HEK293 (cell line): Measurements from ENCODE around the gene GNB3.

ENCODE experiments used
- CTCF ChIA-PET: fragments of 350-600 bp; formaldehyde crosslinking; extraction: SDS; loops from one replicate; lab custom pipeline; 2021; ENCODE audit warnings: antibody characterized with exemption; lab: Yijun Ruan, JAX
- POLR2A ChIA-PET: fragments of 300-600 bp; formaldehyde crosslinking; extraction: SDS; loops from one replicate; lab custom pipeline; 2020; ENCODE audit warnings: antibody characterized with exemption, inconsistent platforms; lab: Yijun Ruan, JAX
- H3K27ac ChIP-seq: fragments of 200-500 bp; sonication (Bioruptor generic); 2 replicates; pipeline ENCODE4 v1.5.1; 2014; ENCODE audit warnings: low read depth, low read length, control low read depth, inconsistent platforms; ENCODE audit errors: extremely low read depth
- H3K36me3 ChIP-seq, 2 experiments: fragments of 200-500 bp in 1 of 2; sonication (Bioruptor generic) in 1 of 2; 1 replicate in 1 of 2; 2 replicates in 1 of 2; pipeline ENCODE4 v1.5.1; 2014 to 2017; ENCODE audit warnings: inconsistent platforms in 2 of 2, low read length in 2 of 2; ENCODE audit not compliant: control insufficient read depth in 2 of 2, insufficient read depth in 1 of 2
- H3K4me1 ChIP-seq: fragments of 200-500 bp; sonication (Bioruptor generic); 2 replicates; pipeline ENCODE4 v1.5.1; 2014; ENCODE audit warnings: mild to moderate bottlenecking, low read length, inconsistent platforms; ENCODE audit not compliant: control insufficient read depth, insufficient read depth
- H3K4me3 ChIP-seq: 2 replicates; pipeline ENCODE4 v1.5.1; 2011; ENCODE audit warnings: low read depth, mild to moderate bottlenecking, control low read depth, low read length, moderate library complexity
- H3K9me3 ChIP-seq: fragments of 200-500 bp; sonication (Bioruptor generic); 2 replicates; pipeline ENCODE4 v1.5.1; 2014; ENCODE audit warnings: low read depth, low read length, inconsistent platforms; ENCODE audit not compliant: control insufficient read depth, insufficient read depth
- EGR2 ChIP-seq: fragments of 450-650 bp; formaldehyde crosslinking; IDR thresholded peaks from 2 replicates; pipeline ENCODE4 v1.5.1; 2016; ENCODE audit warnings: low read depth, missing biosample characterization, missing genetic modification characterization
- YY2 ChIP-seq: fragments of 450-650 bp; formaldehyde crosslinking; IDR thresholded peaks from 2 replicates; pipeline ENCODE4 v1.5.1; 2016; ENCODE audit warnings: missing biosample characterization, missing genetic modification characterization
- ZBTB48 ChIP-seq: fragments of 450-650 bp; formaldehyde crosslinking; IDR thresholded peaks from 2 replicates; pipeline ENCODE4 v1.5.1; 2016; ENCODE audit warnings: missing biosample characterization, missing genetic modification characterization
- ZFHX2 ChIP-seq: fragments of 450-650 bp; formaldehyde crosslinking; conservative IDR thresholded peaks from 2 replicates; pipeline ENCODE4 v1.5.1; 2016; ENCODE audit warnings: missing biosample characterization, missing genetic modification characterization
- ZNF114 ChIP-seq: fragments of 450-650 bp; formaldehyde crosslinking; IDR thresholded peaks from 2 replicates; pipeline ENCODE4 v1.5.0; 2017; ENCODE audit warnings: missing biosample characterization, missing genetic modification characterization
- ZNF157 ChIP-seq: fragments of 450-650 bp; formaldehyde crosslinking; IDR thresholded peaks from 2 replicates; pipeline ENCODE4 v1.5.1; 2016; ENCODE audit warnings: missing biosample characterization, missing genetic modification characterization
- ZNF169 ChIP-seq: fragments of 450-650 bp; formaldehyde crosslinking; IDR thresholded peaks from 2 replicates; pipeline ENCODE4 v1.5.1; 2016; ENCODE audit warnings: missing biosample characterization, missing genetic modification characterization
- ZNF24 ChIP-seq: fragments of 450-650 bp; formaldehyde crosslinking; IDR thresholded peaks from 2 replicates; pipeline ENCODE4 v1.5.1; 2016; ENCODE audit warnings: missing biosample characterization, missing genetic modification characterization
- ZNF311 ChIP-seq: fragments of 450-650 bp; formaldehyde crosslinking; IDR thresholded peaks from 2 replicates; pipeline ENCODE4 v1.5.1; 2017; ENCODE audit warnings: missing biosample characterization, missing genetic modification characterization, borderline replicate concordance
- ZNF473 ChIP-seq: fragments of 450-650 bp; formaldehyde crosslinking; IDR thresholded peaks from 2 replicates; pipeline ENCODE4 v1.5.1; 2017; ENCODE audit warnings: missing biosample characterization, missing genetic modification characterization
- ZNF521 ChIP-seq: fragments of 450-650 bp; formaldehyde crosslinking; IDR thresholded peaks from 2 replicates; pipeline ENCODE4 v1.5.1; 2017; ENCODE audit warnings: missing biosample characterization, mild to moderate bottlenecking, missing genetic modification characterization
- ZNF654 ChIP-seq: fragments of 450-650 bp; formaldehyde crosslinking; IDR thresholded peaks from 2 replicates; pipeline ENCODE4 v1.5.1; 2016; ENCODE audit warnings: low read depth, missing biosample characterization, missing genetic modification characterization
- ZNF664 ChIP-seq: fragments of 450-650 bp; formaldehyde crosslinking; IDR thresholded peaks from 2 replicates; pipeline ENCODE4 v1.5.1; 2016; ENCODE audit warnings: missing biosample characterization, missing genetic modification characterization
- ZNF76 ChIP-seq: fragments of 450-650 bp; formaldehyde crosslinking; IDR thresholded peaks from 2 replicates; pipeline ENCODE4; 2016; ENCODE audit warnings: low read depth, missing biosample characterization, missing genetic modification characterization, borderline replicate concordance
- ZNF776 ChIP-seq: fragments of 450-650 bp; formaldehyde crosslinking; IDR thresholded peaks from 2 replicates; pipeline ENCODE4 v1.5.0; 2017; ENCODE audit warnings: missing biosample characterization, missing genetic modification characterization, borderline replicate concordance
- ZNF785 ChIP-seq: fragments of 450-650 bp; formaldehyde crosslinking; IDR thresholded peaks from 2 replicates; pipeline ENCODE4 v1.5.1; 2016; ENCODE audit warnings: missing biosample characterization, missing genetic modification characterization
- ZNF837 ChIP-seq: fragments of 450-650 bp; formaldehyde crosslinking; IDR thresholded peaks from 2 replicates; pipeline ENCODE4 v1.5.1; 2016; ENCODE audit warnings: missing biosample characterization, missing genetic modification characterization
- TF ChIP-seq, protein P1 (sequence below): fragments of 450-650 bp; formaldehyde crosslinking; conservative IDR thresholded peaks from 2 replicates; pipeline ENCODE4 v1.5.1; 2016; ENCODE audit warnings: low read depth, missing biosample characterization, missing genetic modification characterization
- TF ChIP-seq, protein P2 (sequence below): fragments of 450-650 bp; formaldehyde crosslinking; IDR thresholded peaks from 2 replicates; pipeline ENCODE4 v1.5.1; 2016; ENCODE audit warnings: missing biosample characterization, missing genetic modification characterization, borderline replicate concordance
- TF ChIP-seq, protein P3 (sequence below): fragments of 450-650 bp; formaldehyde crosslinking; IDR thresholded peaks from 2 replicates; pipeline ENCODE4 v1.5.1; 2016; ENCODE audit warnings: missing biosample characterization, missing genetic modification characterization
- TF ChIP-seq, protein P4 (sequence below): fragments of 450-650 bp; formaldehyde crosslinking; IDR thresholded peaks from 2 replicates; pipeline ENCODE4 v1.5.0; 2017; ENCODE audit warnings: missing biosample characterization, missing genetic modification characterization, borderline replicate concordance
- TF ChIP-seq, protein P5 (sequence below): fragments of 450-650 bp; formaldehyde crosslinking; IDR thresholded peaks from 2 replicates; pipeline ENCODE4; 2016; ENCODE audit warnings: missing biosample characterization, missing genetic modification characterization

Gene GNB3

DNA sequence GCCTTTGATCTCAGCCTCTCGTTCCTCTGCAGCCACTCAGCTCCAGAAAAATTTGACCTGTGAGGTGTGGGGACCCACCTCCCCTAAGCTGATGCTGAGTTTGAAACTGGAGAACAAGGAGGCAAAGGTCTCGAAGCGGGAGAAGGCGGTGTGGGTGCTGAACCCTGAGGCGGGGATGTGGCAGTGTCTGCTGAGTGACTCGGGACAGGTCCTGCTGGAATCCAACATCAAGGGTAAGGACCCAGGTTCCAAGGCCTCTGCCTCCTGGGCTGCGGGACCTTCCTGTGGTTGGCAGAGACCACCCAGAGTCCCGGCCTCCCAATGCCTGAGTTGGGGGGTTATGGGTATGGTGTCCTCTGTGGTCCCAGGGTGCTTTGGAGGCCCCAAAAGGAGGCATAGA, 23.6 kb upstream of the GNB3 start:
- ChIA-PET CTCF (no interaction called here), POLR2A (no interaction called here)
- H3K4me1 ChIP-seq = peaks cover 6% of the 10 kb centered on the region; the same call in 1 of the 2 replicates
- no peak overlapping the region for H3K27ac ChIP-seq
- H3K9me3 ChIP-seq = no peaks in the 10 kb centered on the region
- no peak overlapping the region for H3K4me3 ChIP-seq
- 0 out of 2 replicates have a peak, but pooled peaks have one; percentile 26 for TF ChIP-seq ZNF76
- TF ChIP-seq, protein P1, sequence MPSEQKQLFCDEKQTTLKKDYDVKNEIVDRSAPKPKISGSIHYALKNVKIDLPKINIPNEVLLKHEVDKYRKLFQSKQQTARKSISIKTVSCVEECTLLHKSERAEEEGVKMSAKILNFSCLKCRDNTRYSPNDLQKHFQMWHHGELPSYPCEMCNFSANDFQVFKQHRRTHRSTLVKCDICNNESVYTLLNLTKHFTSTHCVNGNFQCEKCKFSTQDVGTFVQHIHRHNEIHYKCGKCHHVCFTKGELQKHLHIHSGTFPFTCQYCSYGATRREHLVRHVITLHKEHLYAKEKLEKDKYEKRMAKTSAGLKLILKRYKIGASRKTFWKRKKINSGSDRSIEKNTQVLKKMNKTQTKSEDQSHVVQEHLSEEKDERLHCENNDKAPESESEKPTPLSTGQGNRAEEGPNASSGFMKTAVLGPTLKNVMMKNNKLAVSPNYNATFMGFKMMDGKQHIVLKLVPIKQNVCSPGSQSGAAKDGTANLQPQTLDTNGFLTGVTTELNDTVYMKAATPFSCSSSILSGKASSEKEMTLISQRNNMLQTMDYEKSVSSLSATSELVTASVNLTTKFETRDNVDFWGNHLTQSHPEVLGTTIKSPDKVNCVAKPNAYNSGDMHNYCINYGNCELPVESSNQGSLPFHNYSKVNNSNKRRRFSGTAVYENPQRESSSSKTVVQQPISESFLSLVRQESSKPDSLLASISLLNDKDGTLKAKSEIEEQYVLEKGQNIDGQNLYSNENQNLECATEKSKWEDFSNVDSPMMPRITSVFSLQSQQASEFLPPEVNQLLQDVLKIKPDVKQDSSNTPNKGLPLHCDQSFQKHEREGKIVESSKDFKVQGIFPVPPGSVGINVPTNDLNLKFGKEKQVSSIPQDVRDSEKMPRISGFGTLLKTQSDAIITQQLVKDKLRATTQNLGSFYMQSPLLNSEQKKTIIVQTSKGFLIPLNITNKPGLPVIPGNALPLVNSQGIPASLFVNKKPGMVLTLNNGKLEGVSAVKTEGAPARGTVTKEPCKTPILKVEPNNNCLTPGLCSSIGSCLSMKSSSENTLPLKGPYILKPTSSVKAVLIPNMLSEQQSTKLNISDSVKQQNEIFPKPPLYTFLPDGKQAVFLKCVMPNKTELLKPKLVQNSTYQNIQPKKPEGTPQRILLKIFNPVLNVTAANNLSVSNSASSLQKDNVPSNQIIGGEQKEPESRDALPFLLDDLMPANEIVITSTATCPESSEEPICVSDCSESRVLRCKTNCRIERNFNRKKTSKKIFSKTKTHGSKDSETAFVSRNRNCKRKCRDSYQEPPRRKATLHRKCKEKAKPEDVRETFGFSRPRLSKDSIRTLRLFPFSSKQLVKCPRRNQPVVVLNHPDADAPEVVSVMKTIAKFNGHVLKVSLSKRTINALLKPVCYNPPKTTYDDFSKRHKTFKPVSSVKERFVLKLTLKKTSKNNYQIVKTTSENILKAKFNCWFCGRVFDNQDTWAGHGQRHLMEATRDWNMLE (tag by site-specific recombination) = no peak
- no peak for TF ChIP-seq ZNF24
- no peaks in the 10 kb centered on the region for H3K36me3 ChIP-seq

DNA sequence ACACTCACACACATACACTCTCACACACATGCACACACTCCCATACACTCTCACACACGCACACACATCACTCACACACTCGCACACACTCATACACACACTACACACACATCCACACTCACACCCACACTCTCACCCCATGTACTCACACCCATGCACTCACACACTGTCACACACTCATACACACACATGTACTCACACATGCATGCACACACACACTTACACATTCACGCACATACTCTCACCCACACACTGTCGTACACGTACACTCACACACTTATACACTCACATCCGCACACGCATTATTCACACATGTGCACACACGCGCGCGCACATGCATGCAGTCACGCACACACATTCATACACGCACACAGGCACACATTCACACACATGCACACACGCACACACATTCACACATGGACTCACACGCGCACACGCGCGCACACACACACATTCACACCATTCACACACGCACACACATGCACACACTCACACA, 23.0 kb upstream of the GNB3 start:
- H3K36me3 ChIP-seq = no peaks in the 10 kb centered on the region
- H3K4me3 ChIP-seq = no peak overlapping the region
- no peak overlapping the region for H3K27ac ChIP-seq
- H3K9me3 ChIP-seq = no peaks in the 10 kb centered on the region
- ChIA-PET CTCF (no interaction called here), POLR2A (no interaction called here)
- peaks cover 6% of the 10 kb centered on the region; the same call in 1 of the 2 replicates for H3K4me1 ChIP-seq
- TF ChIP-seq ZNF776 (tag by site-specific recombination) (peak; percentile 77; the same call in 1 of the 2 replicates), ZNF664 (tag by site-specific recombination) (no peak), ZNF837 (no peak), ZNF521 (peak; percentile 12; the same call in 1 of the 2 replicates), ZNF473 (peak; percentile 57; the same call in 1 of the 2 replicates), EGR2 (tag by site-specific recombination) (peak; percentile 55), ZNF785 (0 out of 2 replicates have a peak, but pooled peaks have one; percentile 19), ZBTB48 (tag by site-specific recombination) (0 out of 2 replicates have a peak, but pooled peaks have one; percentile 9), YY2 (tag by site-specific recombination) (0 out of 2 replicates have a peak, but pooled peaks have one; percentile 15), ZNF157 (tag by site-specific recombination) (peak; percentile 44; the same call in 1 of the 2 replicates), ZNF654 (tag by site-specific recombination) (no peak), ZNF169 (tag by site-specific recombination) (no peak; the same call in 1 of the 2 replicates), ZNF114 (tag by site-specific recombination) (no peak), ZFHX2 (tag by site-specific recombination) (peak; percentile 65), ZNF311 (tag by site-specific recombination) (0 out of 2 replicates have a peak, but pooled peaks have one; percentile 70)
- TF ChIP-seq, protein P2, sequence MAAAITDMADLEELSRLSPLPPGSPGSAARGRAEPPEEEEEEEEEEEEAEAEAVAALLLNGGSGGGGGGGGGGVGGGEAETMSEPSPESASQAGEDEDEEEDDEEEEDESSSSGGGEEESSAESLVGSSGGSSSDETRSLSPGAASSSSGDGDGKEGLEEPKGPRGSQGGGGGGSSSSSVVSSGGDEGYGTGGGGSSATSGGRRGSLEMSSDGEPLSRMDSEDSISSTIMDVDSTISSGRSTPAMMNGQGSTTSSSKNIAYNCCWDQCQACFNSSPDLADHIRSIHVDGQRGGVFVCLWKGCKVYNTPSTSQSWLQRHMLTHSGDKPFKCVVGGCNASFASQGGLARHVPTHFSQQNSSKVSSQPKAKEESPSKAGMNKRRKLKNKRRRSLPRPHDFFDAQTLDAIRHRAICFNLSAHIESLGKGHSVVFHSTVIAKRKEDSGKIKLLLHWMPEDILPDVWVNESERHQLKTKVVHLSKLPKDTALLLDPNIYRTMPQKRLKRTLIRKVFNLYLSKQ = 0 out of 2 replicates have a peak, but pooled peaks have one; percentile 26
- TF ChIP-seq, protein P3, sequence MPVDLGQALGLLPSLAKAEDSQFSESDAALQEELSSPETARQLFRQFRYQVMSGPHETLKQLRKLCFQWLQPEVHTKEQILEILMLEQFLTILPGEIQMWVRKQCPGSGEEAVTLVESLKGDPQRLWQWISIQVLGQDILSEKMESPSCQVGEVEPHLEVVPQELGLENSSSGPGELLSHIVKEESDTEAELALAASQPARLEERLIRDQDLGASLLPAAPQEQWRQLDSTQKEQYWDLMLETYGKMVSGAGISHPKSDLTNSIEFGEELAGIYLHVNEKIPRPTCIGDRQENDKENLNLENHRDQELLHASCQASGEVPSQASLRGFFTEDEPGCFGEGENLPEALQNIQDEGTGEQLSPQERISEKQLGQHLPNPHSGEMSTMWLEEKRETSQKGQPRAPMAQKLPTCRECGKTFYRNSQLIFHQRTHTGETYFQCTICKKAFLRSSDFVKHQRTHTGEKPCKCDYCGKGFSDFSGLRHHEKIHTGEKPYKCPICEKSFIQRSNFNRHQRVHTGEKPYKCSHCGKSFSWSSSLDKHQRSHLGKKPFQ (tag by site-specific recombination) = peak; percentile 99
- TF ChIP-seq, protein P4, sequence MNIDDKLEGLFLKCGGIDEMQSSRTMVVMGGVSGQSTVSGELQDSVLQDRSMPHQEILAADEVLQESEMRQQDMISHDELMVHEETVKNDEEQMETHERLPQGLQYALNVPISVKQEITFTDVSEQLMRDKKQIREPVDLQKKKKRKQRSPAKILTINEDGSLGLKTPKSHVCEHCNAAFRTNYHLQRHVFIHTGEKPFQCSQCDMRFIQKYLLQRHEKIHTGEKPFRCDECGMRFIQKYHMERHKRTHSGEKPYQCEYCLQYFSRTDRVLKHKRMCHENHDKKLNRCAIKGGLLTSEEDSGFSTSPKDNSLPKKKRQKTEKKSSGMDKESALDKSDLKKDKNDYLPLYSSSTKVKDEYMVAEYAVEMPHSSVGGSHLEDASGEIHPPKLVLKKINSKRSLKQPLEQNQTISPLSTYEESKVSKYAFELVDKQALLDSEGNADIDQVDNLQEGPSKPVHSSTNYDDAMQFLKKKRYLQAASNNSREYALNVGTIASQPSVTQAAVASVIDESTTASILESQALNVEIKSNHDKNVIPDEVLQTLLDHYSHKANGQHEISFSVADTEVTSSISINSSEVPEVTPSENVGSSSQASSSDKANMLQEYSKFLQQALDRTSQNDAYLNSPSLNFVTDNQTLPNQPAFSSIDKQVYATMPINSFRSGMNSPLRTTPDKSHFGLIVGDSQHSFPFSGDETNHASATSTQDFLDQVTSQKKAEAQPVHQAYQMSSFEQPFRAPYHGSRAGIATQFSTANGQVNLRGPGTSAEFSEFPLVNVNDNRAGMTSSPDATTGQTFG (tag by site-specific recombination) = 0 out of 2 replicates have a peak, but pooled peaks have one; percentile 66
- TF ChIP-seq, protein P5, sequence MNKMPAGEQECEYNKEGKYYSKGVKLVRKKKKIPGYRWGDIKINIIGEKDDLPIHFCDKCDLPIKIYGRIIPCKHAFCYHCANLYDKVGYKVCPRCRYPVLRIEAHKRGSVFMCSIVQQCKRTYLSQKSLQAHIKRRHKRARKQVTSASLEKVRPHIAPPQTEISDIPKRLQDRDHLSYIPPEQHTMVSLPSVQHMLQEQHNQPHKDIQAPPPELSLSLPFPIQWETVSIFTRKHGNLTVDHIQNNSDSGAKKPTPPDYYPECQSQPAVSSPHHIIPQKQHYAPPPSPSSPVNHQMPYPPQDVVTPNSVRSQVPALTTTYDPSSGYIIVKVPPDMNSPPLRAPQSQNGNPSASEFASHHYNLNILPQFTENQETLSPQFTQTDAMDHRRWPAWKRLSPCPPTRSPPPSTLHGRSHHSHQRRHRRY (tag by site-specific recombination) = 0 out of 2 replicates have a peak, but pooled peaks have one; percentile 10
